ENCODE results near the gene IL17RE.

- no peak for TF ChIP-seq POLR2AphosphoS5 (IDR thresholded peaks at IDR 0.05; ENCODE audit: low read depth, low read length)
- no peak for TF ChIP-seq TAF1 (IDR thresholded peaks at IDR 0.05; ENCODE audit: borderline replicate concordance, insufficient read depth, low read length)
- no peak for TF ChIP-seq REST (IDR thresholded peaks at IDR 0.05; ENCODE audit: insufficient read depth in 1 of 2, low read depth in 2 of 2, low read length in 2 of 2)
These were observed 31.7 kb upstream of the IL17RE start for GRCh38 chr3:9870978-9871377.

All from PFSK-1 (cell line).